GM18951 (cell line): ENCODE measurements around the gene ARL4A.

Experiments used
- POLR2A ChIP-seq: IDR thresholded peaks from 4 replicates; pipeline ENCODE4 v1.6.1; 2011; ENCODE audit warnings: mild to moderate bottlenecking; ENCODE audit not compliant: insufficient read length, insufficient read depth; ENCODE audit errors: extremely low read depth
- in situ Hi-C: fragments of 300-500 bp; cut with MboI; formaldehyde crosslinking; loops from one replicate; pipeline ENCODE4 v1.12.0; 2022; ENCODE audit warnings: low sequenced_read_pairs, mixed read lengths, inconsistent platforms; ENCODE audit not compliant: unreplicated experiment

The ARL4A gene

DNA sequence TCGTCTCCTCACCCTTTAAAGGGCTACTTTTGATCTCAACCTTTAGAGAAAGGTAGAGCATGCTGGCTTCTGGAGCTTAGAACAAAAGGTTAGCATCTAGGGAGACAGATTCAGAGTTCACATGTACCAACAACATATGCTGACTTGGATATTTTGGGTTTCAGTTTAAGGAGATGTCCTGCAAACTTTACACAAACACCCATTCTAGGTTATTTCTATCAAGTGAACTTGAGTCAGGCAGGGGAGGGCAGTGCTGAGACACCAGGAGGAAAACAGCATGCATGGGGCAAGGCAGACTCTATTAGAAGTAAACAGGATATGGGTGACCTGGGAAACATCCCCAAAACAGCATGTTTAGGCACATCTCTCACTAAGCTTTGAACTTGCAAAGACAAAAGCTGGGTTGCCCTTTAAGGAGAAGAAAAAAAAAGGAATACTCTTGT lies 43.8 kb downstream of the ARL4A start:
- no peak for TF ChIP-seq POLR2A
- in situ Hi-C loops: no loop called here

DNA sequence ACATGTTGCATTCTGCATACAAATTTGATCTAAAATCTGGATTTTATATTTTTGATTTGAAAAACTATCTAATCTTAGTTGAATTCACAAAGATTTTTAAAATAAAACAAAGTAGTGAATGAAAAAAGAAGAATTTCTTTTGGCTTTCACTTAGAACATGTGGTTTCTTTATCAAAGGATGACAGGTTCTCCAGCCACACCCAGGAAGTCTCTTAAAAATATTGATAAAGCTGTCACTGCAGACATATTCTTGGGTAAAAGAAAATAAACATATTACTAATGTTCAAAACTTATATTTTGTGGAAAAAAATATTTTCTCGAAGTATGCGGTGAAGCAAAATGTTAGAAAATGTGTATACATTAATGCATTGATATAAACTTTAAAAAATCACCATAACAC lies 44.3 kb downstream of the ARL4A start:
- in situ Hi-C loops: no loop called here
- TF ChIP-seq POLR2A: no peak

DNA sequence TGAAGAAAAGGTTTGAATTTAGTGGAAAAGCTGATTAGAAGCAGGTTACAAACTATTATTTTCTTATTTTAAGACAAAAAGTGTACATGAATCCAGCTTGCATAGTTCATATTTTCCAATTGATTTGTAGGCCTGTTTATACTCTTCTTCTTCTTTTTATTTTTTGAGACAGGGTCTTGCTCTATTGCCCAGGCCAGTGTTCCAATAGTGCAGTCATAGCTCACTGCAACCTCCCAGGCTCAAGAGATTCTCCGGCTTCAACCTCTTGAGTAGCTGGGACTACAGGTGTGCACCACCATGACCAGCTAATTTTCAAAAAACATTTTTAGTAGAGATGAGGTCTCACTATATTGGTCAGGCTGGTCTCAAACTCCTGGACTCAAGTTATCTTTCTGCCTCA lies 45.0 kb downstream of the ARL4A start:
- in situ Hi-C loops: no loop called here

DNA sequence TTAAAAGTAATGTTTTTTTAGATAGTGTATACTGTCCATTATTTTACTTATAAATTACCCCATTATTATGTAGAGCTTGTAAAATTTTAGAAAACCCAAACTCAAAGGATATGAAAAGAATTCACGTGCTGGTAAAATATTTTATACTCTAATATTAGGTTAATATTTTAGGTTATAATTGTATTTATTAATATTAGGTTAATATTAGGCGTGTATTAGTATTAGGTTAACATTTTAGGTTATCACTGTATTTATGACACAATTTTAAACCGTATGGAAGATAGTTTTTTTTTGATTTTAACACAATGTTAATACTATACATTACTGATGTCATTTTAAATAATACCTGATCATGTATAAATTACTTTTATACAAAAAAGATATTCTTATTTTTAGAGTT lies 48.5 kb downstream of the ARL4A start:
- in situ Hi-C loops: no loop called here
- no peak for TF ChIP-seq POLR2A

More for the DNA sequence above, 45.0 kb downstream of the ARL4A start:
- TF ChIP-seq POLR2A: no peak

DNA sequence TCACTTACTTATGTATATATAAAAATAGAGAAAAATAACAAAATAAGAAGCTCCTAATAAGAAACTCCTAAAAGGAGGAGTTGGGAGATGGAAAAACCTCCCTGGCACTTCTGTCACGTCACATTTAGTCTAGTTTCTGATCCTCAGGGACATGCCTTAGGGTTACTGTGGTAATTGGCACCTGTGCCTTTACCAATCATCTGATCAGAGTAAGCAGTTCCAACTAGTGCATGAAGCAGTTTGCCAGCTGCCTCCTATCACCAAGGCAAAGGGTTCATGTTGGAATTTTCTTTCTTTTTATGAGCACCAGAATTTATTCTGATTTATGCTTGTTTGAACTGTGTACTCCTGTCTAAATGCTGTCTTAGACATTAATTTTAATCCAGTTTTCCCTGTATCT lies 49.9 kb downstream of the ARL4A start:
- in situ Hi-C loops: no loop called here
- no peak for TF ChIP-seq POLR2A

DNA sequence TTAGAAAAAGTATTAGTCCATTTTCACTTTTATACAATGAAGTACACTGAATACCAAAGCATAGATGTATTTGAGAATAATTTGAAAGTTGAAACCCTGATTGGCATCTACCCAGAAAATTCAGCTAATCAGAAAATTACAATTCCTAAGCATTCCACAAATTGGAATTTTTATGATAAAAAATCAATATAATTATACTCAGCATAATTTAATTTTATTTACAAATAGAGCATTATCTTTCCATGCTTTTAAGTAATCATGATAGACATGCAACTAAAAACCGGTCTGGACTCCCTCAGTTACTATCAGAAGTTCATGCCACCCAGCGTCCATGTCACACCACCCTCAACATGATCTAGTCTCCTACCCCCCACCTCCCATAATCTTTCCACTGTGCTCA lies 50.4 kb downstream of the ARL4A start:
- in situ Hi-C loops: no loop called here
- no peak for TF ChIP-seq POLR2A

DNA sequence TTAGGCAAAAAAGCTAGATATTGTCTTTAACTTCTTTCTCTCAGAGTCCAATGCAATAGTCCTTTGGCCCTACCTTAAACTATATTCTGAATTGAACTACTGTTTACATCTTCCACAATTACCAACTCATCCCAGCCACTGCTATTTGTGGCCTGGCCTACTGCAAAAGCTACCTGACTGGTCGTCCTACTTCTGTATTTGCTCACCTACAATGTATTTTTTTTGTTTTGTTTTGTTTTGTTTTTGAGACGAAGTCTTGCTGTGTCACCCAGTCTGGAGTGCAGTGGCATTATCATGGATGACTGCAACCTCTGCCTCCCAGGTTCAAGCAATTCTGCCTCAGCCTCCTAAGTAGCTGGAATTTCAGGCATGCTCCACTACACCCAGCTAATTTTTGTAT lies 51.2 kb downstream of the ARL4A start:
- in situ Hi-C loops: no loop called here
- TF ChIP-seq POLR2A: no peak
